Neuronal stem cell (in vitro differentiated cells): Measurements from ENCODE around the gene COX6B1.

Experiments used
- DNase-seq: peaks from one replicate; pipeline ENCODE4 v3.0.0-alpha.2; 2013; ENCODE audit warnings: low spot score
- H2AFZ ChIP-seq: one replicate; pipeline ENCODE4 v1.6.1; 2013; ENCODE audit warnings: mild to moderate bottlenecking, low read length, inconsistent platforms
- H2AK5ac ChIP-seq: 2 replicates; pipeline ENCODE4 v1.6.1; 2013; ENCODE audit warnings: low read depth, mild to moderate bottlenecking, inconsistent platforms, low read length, moderate library complexity, mixed read lengths
- H2BK120ac ChIP-seq: 2 replicates; pipeline ENCODE4 v1.6.1; 2013; ENCODE audit warnings: low read depth, mild to moderate bottlenecking, inconsistent platforms, low read length, moderate library complexity, mixed read lengths
- H2BK12ac ChIP-seq: one replicate; pipeline ENCODE4 v1.6.1; 2013; ENCODE audit warnings: low read length, inconsistent platforms
- H2BK15ac ChIP-seq: 2 replicates; pipeline ENCODE4 v1.6.1; 2013; ENCODE audit warnings: mild to moderate bottlenecking, low read length, inconsistent platforms, mixed read lengths
- H2BK5ac ChIP-seq: one replicate; pipeline ENCODE4 v1.6.1; 2013; ENCODE audit warnings: inconsistent platforms, mild to moderate bottlenecking, low read length, moderate library complexity
- H3K14ac ChIP-seq: one replicate; pipeline ENCODE4 v1.6.1; 2013; ENCODE audit warnings: low read length, inconsistent platforms
- H3K18ac ChIP-seq: 2 replicates; pipeline ENCODE4 v1.6.1; 2013; ENCODE audit warnings: low read length, inconsistent platforms
- H3K23ac ChIP-seq: 2 replicates; pipeline ENCODE4 v1.6.1; 2013; ENCODE audit warnings: low read depth, mild to moderate bottlenecking, mixed read lengths, low read length, inconsistent platforms; ENCODE audit not compliant: poor library complexity
- H3K27ac ChIP-seq: replicated peaks from 3 replicates; pipeline ENCODE4 v1.5.1; 2013; ENCODE audit warnings: low read length, inconsistent platforms
- H3K27me3 ChIP-seq, 3 experiments: 2 replicates each; pipeline ENCODE4 v1.6.1; 2013; ENCODE audit warnings: low read length in 3 of 3, mild to moderate bottlenecking in 2 of 3, inconsistent platforms in 1 of 3, low read depth in 1 of 3, mixed read lengths in 1 of 3, moderate library complexity in 1 of 3; ENCODE audit not compliant: control insufficient read depth in 3 of 3, insufficient read depth in 3 of 3
- H3K36me3 ChIP-seq, 2 donors: replicated peaks in 1 of 2; 2 replicates each; pipeline ENCODE4 v1.6.1; 2013; ENCODE audit warnings: low read length in 2 of 2; ENCODE audit not compliant: control insufficient read depth in 2 of 2, insufficient read depth in 2 of 2
- H3K4ac ChIP-seq: 2 replicates; pipeline ENCODE4 v1.6.1; 2013; ENCODE audit warnings: inconsistent platforms, mild to moderate bottlenecking, low read length, moderate library complexity
- H3K4me1 ChIP-seq, 2 donors: 1 replicate in 1 of 2; 2 replicates in 1 of 2; pipeline ENCODE4 v1.6.1; 2013; ENCODE audit warnings: low read length in 2 of 2, low read depth in 1 of 2; ENCODE audit not compliant: control insufficient read depth in 2 of 2, insufficient read depth in 1 of 2
- H3K4me2 ChIP-seq: one replicate; pipeline ENCODE4 v1.6.1; 2013; ENCODE audit warnings: mild to moderate bottlenecking, low read length, inconsistent platforms; ENCODE audit not compliant: insufficient read depth, poor library complexity, severe bottlenecking
- H3K4me3 ChIP-seq, 2 donors: 2 replicates each; pipeline ENCODE4 v1.5.1; 2013; ENCODE audit warnings: low read length in 2 of 2, mild to moderate bottlenecking in 2 of 2, inconsistent platforms in 1 of 2, moderate library complexity in 1 of 2
- H3K79me1 ChIP-seq: one replicate; pipeline ENCODE4 v1.6.1; 2013; ENCODE audit warnings: low read depth, mild to moderate bottlenecking, inconsistent platforms, low read length, moderate library complexity
- H3K9ac ChIP-seq: one replicate; pipeline ENCODE4 v1.6.1; 2013; ENCODE audit warnings: mild to moderate bottlenecking, low read depth, low read length, inconsistent platforms; ENCODE audit not compliant: poor library complexity
- H3K9me3 ChIP-seq, 2 donors: replicated peaks in 1 of 2; 2 replicates each; pipeline versions ENCODE3 to v1.6.1; 2013; ENCODE audit warnings: low read length in 2 of 2, mild to moderate bottlenecking in 2 of 2, inconsistent platforms in 1 of 2, low read depth in 1 of 2, mixed read lengths in 1 of 2, moderate library complexity in 1 of 2; ENCODE audit not compliant: control insufficient read depth in 2 of 2, insufficient read depth in 1 of 2
- H4K8ac ChIP-seq: one replicate; pipeline ENCODE4 v1.6.1; 2013; ENCODE audit warnings: low read depth, mild to moderate bottlenecking, inconsistent platforms, low read length, moderate library complexity
- H4K91ac ChIP-seq: one replicate; pipeline ENCODE4 v1.6.1; 2013; ENCODE audit warnings: low read length, low read depth, mild to moderate bottlenecking, inconsistent platforms; ENCODE audit not compliant: poor library complexity
- WGBS, 2 donors: extraction: QIAGEN DNeasy Blood & Tissue Kit; methylation state at CpG; one replicate each; pipeline ENCODE4 v1.1.7; 2013; ENCODE audit warnings: missing lambda C conversion rate in 2 of 2, mixed read lengths in 1 of 2; ENCODE audit not compliant: insufficient read length in 2 of 2, insufficient replicate concordance in 1 of 2; ENCODE audit errors: extremely low coverage in 2 of 2; 5-methylcytosine and 5-hydroxymethylcytosine counted together

COX6B1 gene

GRCh38 chr19:35665157-35665556 is 17.0 kb downstream of the COX6B1 start:
- Histone ChIP-seq H3K23ac (no peak overlapping the region), H4K8ac (peak overlapping the region; percentile 4), H2BK15ac (no peak overlapping the region), H3K4me3 (no peak overlapping the region), H3K4me2 (no peak overlapping the region), H2BK12ac (peak overlapping the region; percentile 41), H3K36me3 (peaks cover 0 to 35% of the 10 kb centered on the region in 2 donors), H2BK120ac (no peak overlapping the region), H3K9ac (no peak overlapping the region), H3K4ac (no peak overlapping the region), H2AFZ (no peak overlapping the region), H3K14ac (peak overlapping the region; percentile 4), H3K79me1 (no peaks in the 10 kb centered on the region), H2AK5ac (no peak overlapping the region), H3K4me1 (no peaks in the 10 kb centered on the region), H3K27me3 (no peaks in the 10 kb centered on the region), H2BK5ac (peak overlapping the region; percentile 0), H3K9me3 (no peaks in the 10 kb centered on the region), H4K91ac (no peak overlapping the region), H3K18ac (no peak overlapping the region), H3K27ac (no peak overlapping the region)
- DNase-seq: no peak
- no CpG with 5 or more reads among the region's 24 CpGs for WGBS, 2 donors

GRCh38 chr19:35665604-35666003 is 17.5 kb downstream of the COX6B1 start:
- DNase-seq: no peak
- Histone ChIP-seq H3K18ac (peak overlapping the region; percentile 52), H2BK120ac (no peak overlapping the region), H3K9me3 (no peaks in the 10 kb centered on the region), H2BK12ac (no peak overlapping the region), H2AK5ac (peak overlapping the region; percentile 52), H3K79me1 (no peaks in the 10 kb centered on the region), H3K36me3 (peaks cover 0 to 32% of the 10 kb centered on the region in 2 donors), H4K91ac (no peak overlapping the region), H3K4me2 (no peak overlapping the region), H2BK5ac (no peak overlapping the region), H3K4me3 (no peak overlapping the region), H2BK15ac (no peak overlapping the region), H3K27me3 (no peaks in the 10 kb centered on the region), H2AFZ (no peak overlapping the region), H3K14ac (no peak overlapping the region), H3K4ac (no peak overlapping the region), H4K8ac (peak overlapping the region; percentile 4), H3K27ac (no peak overlapping the region), H3K23ac (no peak overlapping the region), H3K9ac (no peak overlapping the region), H3K4me1 (no peaks in the 10 kb centered on the region)
- no CpG with 5 or more reads among the region's 7 CpGs for WGBS, 2 donors

- DNase-seq: no peak
- Histone ChIP-seq H3K27me3 (no peaks in the 10 kb centered on the region), H3K18ac (peak within 1 kb of the TSS; percentile 52), H3K9me3 (no peaks in the 10 kb centered on the region), H3K4me2 (no peak within 1 kb of the TSS), H2AFZ (no peak within 1 kb of the TSS), H4K91ac (no peak within 1 kb of the TSS), H3K4me3 (no peak within 1 kb of the TSS), H3K14ac (peak within 1 kb of the TSS; percentile 82), H3K9ac (no peak within 1 kb of the TSS), H2BK120ac (no peak within 1 kb of the TSS), H3K23ac (no peak within 1 kb of the TSS), H2BK12ac (no peak within 1 kb of the TSS), H2AK5ac (peak within 1 kb of the TSS; percentile 68), H3K4me1 (no peaks in the 10 kb centered on the region), H3K36me3 (peaks cover 0 to 24% of the 10 kb centered on the region in 2 donors), H3K27ac (no peak within 1 kb of the TSS), H2BK15ac (no peak within 1 kb of the TSS), H3K79me1 (no peaks in the 10 kb centered on the region), H2BK5ac (peak within 1 kb of the TSS; percentile 75), H3K4ac (peak within 1 kb of the TSS; percentile 53), H4K8ac (peak within 1 kb of the TSS; percentile 4)
- no CpG with 5 or more reads among the region's 16 CpGs for WGBS, 2 donors
Observed at GRCh38 chr19:35666251-35666913, 18.3 kb downstream of the COX6B1 start, which contains the start of gene UPK1A. TSS of gene UPK1A (plus strand) at chr19:35666517. CDS start at chr19:35666813, 296 bp downstream.

- Histone ChIP-seq H3K36me3 (no peaks in the 10 kb centered on the region), H3K9me3 (peaks cover 0 to 3% of the 10 kb centered on the region in 2 donors), H4K8ac (no peak overlapping the region), H2AFZ (no peak overlapping the region), H3K14ac (no peak overlapping the region), H2BK5ac (no peak overlapping the region), H2BK15ac (no peak overlapping the region), H3K4me3 (no peak overlapping the region), H3K4ac (no peak overlapping the region), H3K18ac (no peak overlapping the region), H3K79me1 (no peaks in the 10 kb centered on the region), H3K27ac (no peak overlapping the region), H3K9ac (no peak overlapping the region), H3K23ac (no peak overlapping the region), H2BK120ac (no peak overlapping the region), H3K4me1 (peaks cover 0 to 5% of the 10 kb centered on the region in 2 donors), H3K4me2 (no peak overlapping the region), H4K91ac (no peak overlapping the region), H3K27me3 (peaks cover 0 to 15% (median 10%) of the 10 kb centered on the region in 3 experiments), H2BK12ac (peak overlapping the region; percentile 82), H2AK5ac (peak overlapping the region; percentile 94)
- DNase-seq: no peak
- no CpG with 5 or more reads among the region's 6 CpGs for WGBS, 2 donors
Observed at GRCh38 chr19:35669566-35669965, 21.4 kb downstream of the COX6B1 start.
